SK-N-SH (cell line): ENCODE measurements around the gene FAM184A. TPM values are rescaled to one million over a fixed set of nuclear protein-coding genes. Genes with fewer than 3 reads are reported as not detected.
A peak's percentile ranks its signal among the peaks of the same experiment; 100 is the strongest.

Experiments
- CTCF ChIA-PET: fragments of 300-600, 350-600 bp; formaldehyde crosslinking; extraction: SDS; loops from one replicate; lab custom pipeline; 2021; lab: Yijun Ruan, JAX
- POLR2A ChIA-PET: fragments of 350-600 bp; sonication (Branson Sonifier 250); formaldehyde crosslinking; extraction: SDS; loops from one replicate; lab custom pipeline; 2020; ENCODE audit warnings: antibody characterized with exemption, inconsistent platforms; lab: Yijun Ruan, JAX
- DNase-seq: peaks from one replicate; pipeline ENCODE4 v3.0.0; 2012
- H2AFZ ChIP-seq: fragments of 200-600 bp; sonication (generic); 2 replicates; pipeline ENCODE4 v1.8.1; 2016; ENCODE audit warnings: antibody characterized with exemption, mild to moderate bottlenecking, low read depth
- H3F3A ChIP-seq: fragments of 200-600 bp; sonication (generic); replicated peaks from 2 replicates; pipeline ENCODE3; 2016; ENCODE audit warnings: antibody characterized with exemption, mild to moderate bottlenecking; ENCODE audit not compliant: insufficient read depth
- H3K27ac ChIP-seq, 2 experiments: fragments of 200-500 bp in 1 of 2; fragments of 200-600 bp in 1 of 2; sonication (Bioruptor generic) in 1 of 2; sonication (generic), shearing (Covaris generic) in 1 of 2; 2 replicates each; pipeline versions ENCODE4 v1.5.1 to v1.6.1; 2014 to 2016; ENCODE audit warnings: low read depth in 2 of 2, inconsistent platforms in 1 of 2, low read length in 1 of 2, mild to moderate bottlenecking in 1 of 2, mixed read lengths in 1 of 2
- H3K27me3 ChIP-seq: fragments of 200-600 bp; sonication (generic), shearing (Covaris generic); 2 replicates; pipeline ENCODE4 v1.6.1; 2016; ENCODE audit warnings: mixed run types; ENCODE audit not compliant: insufficient read depth
- H3K36me3 ChIP-seq, 2 experiments: fragments of 200-500 bp in 1 of 2; fragments of 200-600 bp in 1 of 2; sonication (Bioruptor generic) in 1 of 2; sonication (generic) in 1 of 2; replicated peaks in 1 of 2; 2 replicates each; pipeline versions ENCODE3 to v1.5.1; 2014 to 2016; ENCODE audit warnings: low read length in 1 of 2, mild to moderate bottlenecking in 1 of 2; ENCODE audit not compliant: insufficient read depth in 2 of 2, control insufficient read depth in 1 of 2
- H3K4me1 ChIP-seq, 2 experiments: fragments of 200-500 bp in 1 of 2; fragments of 200-600 bp in 1 of 2; sonication (Bioruptor generic) in 1 of 2; sonication (generic), shearing (Covaris generic) in 1 of 2; 2 replicates each; pipeline versions ENCODE4 v1.5.1 to v1.6.1; 2014 to 2016; ENCODE audit warnings: low read depth in 1 of 2, low read length in 1 of 2, mixed run types in 1 of 2; ENCODE audit not compliant: insufficient read depth in 2 of 2, control insufficient read depth in 1 of 2
- H3K4me2 ChIP-seq: fragments of 200-600 bp; sonication (generic), shearing (Covaris generic); 2 replicates; pipeline ENCODE4 v1.6.1; 2017; ENCODE audit warnings: mixed run types
- H3K4me3 ChIP-seq, 2 experiments: fragments of 200-500 bp in 1 of 2; fragments of 200-600 bp in 1 of 2; sonication (Bioruptor generic) in 1 of 2; sonication (generic), shearing (Covaris generic) in 1 of 2; 2 replicates each; pipeline versions ENCODE4 v1.5.1 to v1.8.1; 2014 to 2016; ENCODE audit warnings: low read depth in 2 of 2, inconsistent platforms in 1 of 2, low read length in 1 of 2, mild to moderate bottlenecking in 1 of 2, mixed read lengths in 1 of 2, moderate library complexity in 1 of 2
- H3K79me2 ChIP-seq: fragments of 200-600 bp; sonication (generic); 2 replicates; pipeline ENCODE4 v1.8.1; 2017; ENCODE audit warnings: mild to moderate bottlenecking; ENCODE audit not compliant: insufficient read depth
- H3K9ac ChIP-seq: fragments of 200-600 bp; sonication (generic); 2 replicates; pipeline ENCODE4 v1.6.1; 2017; ENCODE audit warnings: mixed run types
- H3K9me2 ChIP-seq: fragments of 200-600 bp; sonication (generic); 2 replicates; pipeline ENCODE4 v1.6.1; 2017; ENCODE audit warnings: mixed run types
- H3K9me3 ChIP-seq: fragments of 200-600 bp; sonication (generic); 2 replicates; pipeline ENCODE4 v1.6.1; 2017; ENCODE audit warnings: mixed run types, mild to moderate bottlenecking, moderate library complexity
- H4K20me1 ChIP-seq: fragments of 200-600 bp; sonication (generic); 2 replicates; pipeline ENCODE4 v1.6.1; 2017; ENCODE audit warnings: mild to moderate bottlenecking, mixed run types; ENCODE audit not compliant: insufficient read depth
- CHD2 ChIP-seq: fragments of 150-350 bp; IDR thresholded peaks from 2 replicates; pipeline ENCODE4 v1.6.1; 2018; ENCODE audit warnings: low read length; ENCODE audit not compliant: partially characterized antibody
- EP300 ChIP-seq, 2 experiments: IDR thresholded peaks; 2 replicates each; pipeline versions ENCODE4 v1.4.0 to v1.6.1; 2012; ENCODE audit warnings: borderline replicate concordance in 1 of 2, low read depth in 1 of 2, low read length in 1 of 2
- FOSL2 ChIP-seq: IDR thresholded peaks from 2 replicates; pipeline ENCODE4 v1.4.0; 2012; ENCODE audit warnings: low read depth, mild to moderate bottlenecking, moderate library complexity, borderline replicate concordance
- FOXJ3 ChIP-seq: sonication (generic); formaldehyde crosslinking; IDR thresholded peaks from 2 replicates; pipeline ENCODE4 v1.5.1; 2020; ENCODE audit warnings: mild to moderate bottlenecking, missing genetic modification reagents
- FOXM1 ChIP-seq: IDR thresholded peaks from 2 replicates; pipeline ENCODE4 v1.4.0; 2012; ENCODE audit warnings: low read depth, mild to moderate bottlenecking
- GABPA ChIP-seq: IDR thresholded peaks from 2 replicates; pipeline ENCODE4 v1.4.0; 2012; ENCODE audit warnings: low read depth, mild to moderate bottlenecking
- GATA2 ChIP-seq: sonication (generic); formaldehyde crosslinking; IDR thresholded peaks from 2 replicates; pipeline ENCODE4 v1.5.0; 2020; ENCODE audit warnings: mild to moderate bottlenecking, missing genetic modification reagents
- MEF2A ChIP-seq: IDR thresholded peaks from 2 replicates; pipeline ENCODE4 v1.4.0; 2012; ENCODE audit warnings: low read depth, borderline replicate concordance
- MXI1 ChIP-seq: IDR thresholded peaks from 2 replicates; pipeline ENCODE4 v1.6.1; 2012; ENCODE audit warnings: mild to moderate bottlenecking, low read depth, low read length, improper control_type of control experiment
- NFIC ChIP-seq: IDR thresholded peaks from 2 replicates; pipeline ENCODE4 v1.4.0; 2012; ENCODE audit warnings: borderline replicate concordance
- POLR2AphosphoS5 ChIP-seq: IDR thresholded peaks from 2 replicates; pipeline ENCODE4 v1.6.1; 2012; ENCODE audit warnings: low read depth, low read length
- RAD21 ChIP-seq: IDR thresholded peaks from 2 replicates; pipeline ENCODE4 v1.6.1; 2012; ENCODE audit warnings: mild to moderate bottlenecking, low read length
- RCOR1 ChIP-seq: fragments of 150-350 bp; IDR thresholded peaks from 2 replicates; pipeline ENCODE4 v1.6.1; 2017; ENCODE audit warnings: antibody characterized with exemption, low read length
- RFX5 ChIP-seq: IDR thresholded peaks from 2 replicates; pipeline ENCODE4 v1.6.1; 2012; ENCODE audit warnings: mild to moderate bottlenecking, improper control_type of control experiment, low read length
- RXRA ChIP-seq: IDR thresholded peaks from 2 replicates; pipeline ENCODE4 v1.4.0; 2012; ENCODE audit warnings: low read depth, mild to moderate bottlenecking, borderline replicate concordance
- SIN3A ChIP-seq: IDR thresholded peaks from 2 replicates; pipeline ENCODE4 v1.6.1; 2012; ENCODE audit warnings: low read depth, mild to moderate bottlenecking, low read length, moderate library complexity, borderline replicate concordance
- SMC3 ChIP-seq: IDR thresholded peaks from 2 replicates; pipeline ENCODE4 v1.6.1; 2012; ENCODE audit warnings: low read depth, low read length, improper control_type of control experiment
- TAF1 ChIP-seq: IDR thresholded peaks from 2 replicates; pipeline ENCODE4 v1.6.1; 2012; ENCODE audit warnings: low read depth, mild to moderate bottlenecking, low read length, moderate library complexity, borderline replicate concordance
- TCF12 ChIP-seq: IDR thresholded peaks from 2 replicates; pipeline ENCODE4 v1.4.0; 2012
- TEAD4 ChIP-seq: IDR thresholded peaks from 2 replicates; pipeline ENCODE4 v1.4.0; 2012; ENCODE audit warnings: mild to moderate bottlenecking, borderline replicate concordance; ENCODE audit not compliant: insufficient read depth
- YY1 ChIP-seq: IDR thresholded peaks from 2 replicates; pipeline ENCODE4 v1.4.0; 2012; ENCODE audit warnings: low read depth, mild to moderate bottlenecking
- WGBS: methylation state at CpG from one replicate; pipeline ENCODE4 v1.1.6; 2017; ENCODE audit warnings: low lambda C conversion rate; 5-methylcytosine and 5-hydroxymethylcytosine counted together
- polyA plus RNA-seq, 3 experiments: library from polyadenylated mRNA; depleted of rRNA; stranded (reverse); fragments of >200 nt; gene quantifications; 2 replicates each; pipeline ENCODE4 v1.2.3, GENCODE V29; 2012
- TF ChIP-seq, protein P1 (sequence below): IDR thresholded peaks from 2 replicates; pipeline ENCODE4 v1.4.0; 2012; ENCODE audit warnings: low read depth, borderline replicate concordance
- TF ChIP-seq, protein P2 (sequence below): IDR thresholded peaks from 2 replicates; pipeline ENCODE4 v1.4.0; 2012; ENCODE audit warnings: low read depth
- TF ChIP-seq, protein P3 (sequence below): IDR thresholded peaks from 2 replicates; pipeline ENCODE4 v1.6.1; 2012; ENCODE audit warnings: mild to moderate bottlenecking, low read depth, low read length, moderate library complexity
- TF ChIP-seq, protein P4 (sequence below): fragments of 200-600 bp; sonication (generic); IDR thresholded peaks from 2 replicates; pipeline ENCODE4 v1.6.1; 2017; ENCODE audit warnings: antibody characterized with exemption, mild to moderate bottlenecking, moderate library complexity
- TF ChIP-seq, protein P5 (sequence below): fragments of 150-350 bp; IDR thresholded peaks from 2 replicates; pipeline ENCODE4 v1.6.1; 2016; ENCODE audit warnings: mild to moderate bottlenecking, low read depth, low read length

FAM184A gene
- polyA plus RNA-seq, 1 of the 3 experiments (the other 2 are of a cell fraction): 0.38 TPM

DNA sequence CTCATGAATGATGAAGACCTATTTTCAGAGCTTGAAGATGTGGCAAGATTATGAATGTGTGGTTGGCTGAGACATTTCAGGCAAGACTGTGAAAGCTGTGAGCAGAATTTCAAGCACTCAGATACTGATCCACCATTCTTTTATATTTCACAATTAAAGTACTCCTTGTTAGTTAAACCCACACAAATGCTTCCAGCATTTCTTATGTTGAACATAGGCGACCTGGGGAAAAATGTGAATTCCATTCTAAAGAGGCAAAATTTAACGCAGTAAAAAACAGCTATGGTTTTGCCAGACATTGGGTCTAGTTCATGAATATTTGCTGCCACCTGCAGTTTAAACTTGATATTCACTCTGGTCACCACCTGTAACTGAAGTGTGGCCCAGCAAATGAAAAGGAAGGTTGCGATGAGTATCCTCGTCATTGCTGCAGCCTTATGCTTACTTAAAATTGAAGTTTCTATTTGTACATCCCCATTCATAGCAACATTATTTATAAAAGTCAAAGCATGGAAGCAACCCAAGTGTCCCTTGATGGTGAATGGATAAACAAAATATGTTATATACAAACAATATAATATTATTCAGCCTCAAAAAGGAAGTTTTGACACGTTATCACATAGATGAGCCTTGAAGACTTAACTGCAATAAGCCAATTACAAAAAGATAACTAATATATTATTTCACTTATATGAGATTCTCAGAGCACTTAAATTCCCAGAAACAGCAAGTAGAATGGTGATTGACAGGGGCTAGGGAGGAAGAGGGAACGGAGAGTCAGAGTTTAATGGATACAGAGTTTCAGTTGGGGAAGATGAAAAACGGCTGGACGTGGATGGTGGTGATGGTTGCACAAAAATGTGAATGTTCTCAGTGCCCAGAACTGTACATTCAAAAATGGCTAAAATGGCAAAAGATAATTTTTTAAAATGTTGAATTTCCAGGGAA lies 32.4 kb upstream of the FAM184A start:
- Histone ChIP-seq H3K4me2 (no peak overlapping the region), H3K27ac (no peak overlapping the region)
- peak; percentile 49 for DNase-seq

More for the DNA sequence above, 32.4 kb upstream of the FAM184A start:
- Histone ChIP-seq H3K4me1 (no peaks in the 10 kb centered on the region), H3K79me2 (no peaks in the 10 kb centered on the region), H3K4me3 (no peak overlapping the region), H3K9ac (no peak overlapping the region), H4K20me1 (no peaks in the 10 kb centered on the region), H3K27me3 (no peaks in the 10 kb centered on the region), H3K9me2 (no peaks in the 10 kb centered on the region), H3K36me3 (no peaks in the 10 kb centered on the region), H3K9me3 (no peaks in the 10 kb centered on the region), H2AFZ (peak overlapping the region; percentile 44; the same call in 1 of the 2 replicates), H3F3A (no peaks in the 10 kb centered on the region)
- ChIA-PET CTCF (interaction anchor here (0.6 to 3.3 kb wide), 55 partner anchors 8 to 1135 kb away, joined by 3 to 74 read pairs (median 4); partner anchors contain the start of gene ASF1A), POLR2A (no interaction called here)
- 41% methylated on average over 8 of the region's 8 CpGs for WGBS
- TF ChIP-seq, protein P1, sequence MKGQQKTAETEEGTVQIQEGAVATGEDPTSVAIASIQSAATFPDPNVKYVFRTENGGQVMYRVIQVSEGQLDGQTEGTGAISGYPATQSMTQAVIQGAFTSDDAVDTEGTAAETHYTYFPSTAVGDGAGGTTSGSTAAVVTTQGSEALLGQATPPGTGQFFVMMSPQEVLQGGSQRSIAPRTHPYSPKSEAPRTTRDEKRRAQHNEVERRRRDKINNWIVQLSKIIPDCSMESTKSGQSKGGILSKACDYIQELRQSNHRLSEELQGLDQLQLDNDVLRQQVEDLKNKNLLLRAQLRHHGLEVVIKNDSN: no peak
- no peak for TF ChIP-seq MXI1
- TF ChIP-seq, protein P2, sequence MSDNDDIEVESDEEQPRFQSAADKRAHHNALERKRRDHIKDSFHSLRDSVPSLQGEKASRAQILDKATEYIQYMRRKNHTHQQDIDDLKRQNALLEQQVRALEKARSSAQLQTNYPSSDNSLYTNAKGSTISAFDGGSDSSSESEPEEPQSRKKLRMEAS: no peak
- peak; percentile 74 for TF ChIP-seq SMC3
- TF ChIP-seq MEF2A: no peak
- TF ChIP-seq FOXM1: no peak
- TF ChIP-seq NFIC: no peak
- 0 out of 2 replicates have a peak, but pooled peaks have one; percentile 13 for TF ChIP-seq RCOR1
- TF ChIP-seq SIN3A: no peak
- TF ChIP-seq FOXJ3 (CRISPR knock-in tag): no peak
- no peak for TF ChIP-seq TCF12
- TF ChIP-seq, protein P3, sequence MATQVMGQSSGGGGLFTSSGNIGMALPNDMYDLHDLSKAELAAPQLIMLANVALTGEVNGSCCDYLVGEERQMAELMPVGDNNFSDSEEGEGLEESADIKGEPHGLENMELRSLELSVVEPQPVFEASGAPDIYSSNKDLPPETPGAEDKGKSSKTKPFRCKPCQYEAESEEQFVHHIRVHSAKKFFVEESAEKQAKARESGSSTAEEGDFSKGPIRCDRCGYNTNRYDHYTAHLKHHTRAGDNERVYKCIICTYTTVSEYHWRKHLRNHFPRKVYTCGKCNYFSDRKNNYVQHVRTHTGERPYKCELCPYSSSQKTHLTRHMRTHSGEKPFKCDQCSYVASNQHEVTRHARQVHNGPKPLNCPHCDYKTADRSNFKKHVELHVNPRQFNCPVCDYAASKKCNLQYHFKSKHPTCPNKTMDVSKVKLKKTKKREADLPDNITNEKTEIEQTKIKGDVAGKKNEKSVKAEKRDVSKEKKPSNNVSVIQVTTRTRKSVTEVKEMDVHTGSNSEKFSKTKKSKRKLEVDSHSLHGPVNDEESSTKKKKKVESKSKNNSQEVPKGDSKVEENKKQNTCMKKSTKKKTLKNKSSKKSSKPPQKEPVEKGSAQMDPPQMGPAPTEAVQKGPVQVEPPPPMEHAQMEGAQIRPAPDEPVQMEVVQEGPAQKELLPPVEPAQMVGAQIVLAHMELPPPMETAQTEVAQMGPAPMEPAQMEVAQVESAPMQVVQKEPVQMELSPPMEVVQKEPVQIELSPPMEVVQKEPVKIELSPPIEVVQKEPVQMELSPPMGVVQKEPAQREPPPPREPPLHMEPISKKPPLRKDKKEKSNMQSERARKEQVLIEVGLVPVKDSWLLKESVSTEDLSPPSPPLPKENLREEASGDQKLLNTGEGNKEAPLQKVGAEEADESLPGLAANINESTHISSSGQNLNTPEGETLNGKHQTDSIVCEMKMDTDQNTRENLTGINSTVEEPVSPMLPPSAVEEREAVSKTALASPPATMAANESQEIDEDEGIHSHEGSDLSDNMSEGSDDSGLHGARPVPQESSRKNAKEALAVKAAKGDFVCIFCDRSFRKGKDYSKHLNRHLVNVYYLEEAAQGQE: no peak
- TF ChIP-seq POLR2AphosphoS5: no peak
- TF ChIP-seq TAF1: no peak
- TF ChIP-seq, protein P4, sequence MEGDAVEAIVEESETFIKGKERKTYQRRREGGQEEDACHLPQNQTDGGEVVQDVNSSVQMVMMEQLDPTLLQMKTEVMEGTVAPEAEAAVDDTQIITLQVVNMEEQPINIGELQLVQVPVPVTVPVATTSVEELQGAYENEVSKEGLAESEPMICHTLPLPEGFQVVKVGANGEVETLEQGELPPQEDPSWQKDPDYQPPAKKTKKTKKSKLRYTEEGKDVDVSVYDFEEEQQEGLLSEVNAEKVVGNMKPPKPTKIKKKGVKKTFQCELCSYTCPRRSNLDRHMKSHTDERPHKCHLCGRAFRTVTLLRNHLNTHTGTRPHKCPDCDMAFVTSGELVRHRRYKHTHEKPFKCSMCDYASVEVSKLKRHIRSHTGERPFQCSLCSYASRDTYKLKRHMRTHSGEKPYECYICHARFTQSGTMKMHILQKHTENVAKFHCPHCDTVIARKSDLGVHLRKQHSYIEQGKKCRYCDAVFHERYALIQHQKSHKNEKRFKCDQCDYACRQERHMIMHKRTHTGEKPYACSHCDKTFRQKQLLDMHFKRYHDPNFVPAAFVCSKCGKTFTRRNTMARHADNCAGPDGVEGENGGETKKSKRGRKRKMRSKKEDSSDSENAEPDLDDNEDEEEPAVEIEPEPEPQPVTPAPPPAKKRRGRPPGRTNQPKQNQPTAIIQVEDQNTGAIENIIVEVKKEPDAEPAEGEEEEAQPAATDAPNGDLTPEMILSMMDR: peak; percentile 67
- no peak for TF ChIP-seq FOSL2
- TF ChIP-seq RXRA: no peak
- TF ChIP-seq, protein P5, sequence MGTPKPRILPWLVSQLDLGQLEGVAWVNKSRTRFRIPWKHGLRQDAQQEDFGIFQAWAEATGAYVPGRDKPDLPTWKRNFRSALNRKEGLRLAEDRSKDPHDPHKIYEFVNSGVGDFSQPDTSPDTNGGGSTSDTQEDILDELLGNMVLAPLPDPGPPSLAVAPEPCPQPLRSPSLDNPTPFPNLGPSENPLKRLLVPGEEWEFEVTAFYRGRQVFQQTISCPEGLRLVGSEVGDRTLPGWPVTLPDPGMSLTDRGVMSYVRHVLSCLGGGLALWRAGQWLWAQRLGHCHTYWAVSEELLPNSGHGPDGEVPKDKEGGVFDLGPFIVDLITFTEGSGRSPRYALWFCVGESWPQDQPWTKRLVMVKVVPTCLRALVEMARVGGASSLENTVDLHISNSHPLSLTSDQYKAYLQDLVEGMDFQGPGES: no peak
- TF ChIP-seq GABPA: no peak
- TF ChIP-seq CHD2: no peak
- peak; percentile 87 for TF ChIP-seq RAD21
- TF ChIP-seq GATA2 (CRISPR knock-in tag): no peak
- TF ChIP-seq YY1: no peak
- TF ChIP-seq TEAD4: no peak
- no peak for TF ChIP-seq EP300 (IDR thresholded peaks at IDR 0.05; ENCODE audit: borderline replicate concordance in 1 of 2, low read depth in 1 of 2, low read length in 1 of 2)
- no peak for TF ChIP-seq RFX5
